GM18505 (cell line): ENCODE measurements around the gene LSM11.

ENCODE experiments used
- ATAC-seq: cut with Tn5 transposase; IDR thresholded peaks from one replicate; pipeline ENCODE4 v1.9.1; 2021; ENCODE audit not compliant: unreplicated experiment
- POLR2A ChIP-seq: IDR thresholded peaks from 4 replicates; pipeline ENCODE4 v1.6.1; 2011; ENCODE audit warnings: borderline replicate concordance; ENCODE audit not compliant: insufficient read depth, insufficient read length; ENCODE audit errors: extremely low read depth

LSM11 gene

GRCh38 chr5:157772127-157772526 lies 28.6 kb downstream of the LSM11 start:
- ATAC-seq: no peak
- no peak for TF ChIP-seq POLR2A

- ATAC-seq: no peak
- no peak for TF ChIP-seq POLR2A
Measured at GRCh38 chr5:157778121-157778805, 34.8 kb downstream of the LSM11 start.

- ATAC-seq: no peak
- no peak for TF ChIP-seq POLR2A
Measured at GRCh38 chr5:157779221-157779620, 35.7 kb downstream of the LSM11 start.

GRCh38 chr5:157785801-157786200 lies 42.3 kb downstream of the LSM11 start:
- TF ChIP-seq POLR2A: no peak
- ATAC-seq: no peak

GRCh38 chr5:157793301-157793700 lies 49.8 kb downstream of the LSM11 start:
- TF ChIP-seq POLR2A: no peak
- no peak for ATAC-seq

DNA sequence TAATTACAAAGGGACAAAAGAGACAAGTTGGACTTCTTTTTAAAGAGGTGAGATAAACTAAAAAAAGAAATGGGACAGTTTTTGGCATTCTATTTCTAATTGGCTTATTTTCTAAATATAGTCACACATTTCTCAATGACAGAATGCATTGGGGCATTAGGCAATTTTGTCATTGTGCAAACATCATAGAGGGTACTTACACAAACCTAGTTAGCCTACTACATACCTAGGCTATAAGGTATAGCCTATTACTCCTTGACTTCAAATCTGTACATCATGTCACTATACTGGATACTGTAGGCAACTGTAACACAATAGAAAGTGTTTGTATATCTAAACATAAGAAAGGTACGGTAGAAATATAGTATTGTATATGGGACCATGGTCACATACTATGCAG lies 56.1 kb downstream of the LSM11 start:
- ATAC-seq: no peak
- no peak for TF ChIP-seq POLR2A

DNA sequence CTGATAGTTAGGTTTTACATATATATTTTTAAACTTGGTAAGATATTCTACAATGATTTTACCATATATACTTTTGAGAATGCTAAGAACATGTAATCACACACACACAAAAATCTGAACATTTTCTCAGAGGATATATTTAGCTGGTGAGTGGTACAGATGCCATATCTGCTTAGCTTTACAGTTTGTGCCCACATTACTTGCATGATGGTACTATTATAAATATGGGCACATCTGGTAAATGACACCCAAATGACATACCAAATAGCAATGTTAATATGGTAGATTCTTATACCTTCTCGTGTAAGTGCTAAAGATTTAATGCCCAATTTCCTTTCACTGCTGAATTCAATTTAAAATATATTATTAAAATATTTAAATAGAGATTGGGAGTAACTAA lies 56.6 kb downstream of the LSM11 start:
- ATAC-seq: no peak
- TF ChIP-seq POLR2A: no peak

DNA sequence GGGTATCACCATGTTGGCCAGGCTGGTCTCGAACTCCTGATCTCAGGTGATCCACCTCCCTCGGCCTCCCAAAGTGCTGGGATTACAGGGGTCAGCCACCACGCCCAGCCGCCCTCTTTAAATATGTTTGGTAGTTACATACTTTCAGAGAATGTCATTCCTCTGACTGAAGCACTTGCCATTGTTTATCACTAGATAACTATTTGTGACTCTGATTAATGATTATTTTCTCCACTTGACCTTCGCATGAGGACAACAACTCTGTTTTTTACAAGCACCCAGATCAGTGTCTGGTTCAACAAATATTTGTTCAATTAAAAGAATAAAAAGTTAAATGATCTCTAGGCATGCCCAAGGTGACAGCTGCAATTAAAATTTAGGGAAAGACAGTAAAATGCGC lies 59.2 kb downstream of the LSM11 start:
- TF ChIP-seq POLR2A: no peak
- ATAC-seq: no peak

GRCh38 chr5:157808043-157808442 lies 64.5 kb downstream of the LSM11 start:
- no peak for ATAC-seq

More at GRCh38 chr5:157808043-157808442, 64.5 kb downstream of the LSM11 start:
- no peak for TF ChIP-seq POLR2A
